NCI-H345 treated with DMSO at 0.1 percent for 48 hours (cell line): ENCODE measurements around the gene TTC8.
A peak's percentile ranks its signal among the peaks of the same experiment; 100 is the strongest.
"Not testable (repeated sequence)": the region's sequence is repeated elsewhere in the genome, so short reads cannot be mapped to it uniquely, and the experiment has no call there.

Source experiments
- DNase-seq: peaks from one replicate; lab custom pipeline; 2025; ENCODE audit not compliant: unreplicated experiment; lab: John Stamatoyannopoulos, UW

Gene TTC8

GRCh38 chr14:88824314-88825077, at the start of gene TTC8:
TTC8 (plus strand) TSS chr14:88824651; CDS start chr14:88824708, 57 bp downstream.
- DNase-seq = peak; percentile 97

- no peak for DNase-seq
Measured at GRCh38 chr14:88775532-88775931, 48.9 kb upstream of the TTC8 start.

- DNase-seq = no peak
Measured at GRCh38 chr14:88785911-88786310, 38.5 kb upstream of the TTC8 start.

GRCh38 chr14:88786715-88787114, 37.7 kb upstream of the TTC8 start:
- DNase-seq = no peak

GRCh38 chr14:88789573-88789972, 34.9 kb upstream of the TTC8 start:
- DNase-seq = not testable (repeated sequence)

GRCh38 chr14:88790501-88791251, 33.8 kb upstream of the TTC8 start:
- DNase-seq = no peak

GRCh38 chr14:88791252-88791621, 33.2 kb upstream of the TTC8 start:
- DNase-seq = no peak

- DNase-seq = peak; percentile 73
Measured at GRCh38 chr14:88791629-88792472, 32.6 kb upstream of the TTC8 start.

- peak; percentile 37 for DNase-seq
Measured at GRCh38 chr14:88792473-88793258, 31.8 kb upstream of the TTC8 start, which contains the start of gene EML5. EML5 (minus strand) TSS chr14:88792953; CDS start chr14:88792503, 450 bp downstream.

- no peak for DNase-seq
Measured at GRCh38 chr14:88793259-88793625, 31.2 kb upstream of the TTC8 start.

- DNase-seq = peak; percentile 9
Measured at GRCh38 chr14:88798156-88798555, 26.3 kb upstream of the TTC8 start.

- DNase-seq = no peak
Measured at GRCh38 chr14:88799522-88799921, 24.9 kb upstream of the TTC8 start.

GRCh38 chr14:88802596-88802995, 21.9 kb upstream of the TTC8 start:
- DNase-seq = no peak

- no peak for DNase-seq
Measured at GRCh38 chr14:88804035-88804434, 20.4 kb upstream of the TTC8 start.

GRCh38 chr14:88804477-88804876, 20.0 kb upstream of the TTC8 start:
- no peak for DNase-seq

- DNase-seq = no peak
Measured at GRCh38 chr14:88808359-88808758, 16.1 kb upstream of the TTC8 start.

GRCh38 chr14:88815980-88816379, 8.5 kb upstream of the TTC8 start:
- DNase-seq = no peak

GRCh38 chr14:88818018-88818417, 6.4 kb upstream of the TTC8 start:
- no peak for DNase-seq

GRCh38 chr14:88819674-88820073, 4.8 kb upstream of the TTC8 start:
- not testable (repeated sequence) for DNase-seq

- DNase-seq = no peak
Measured at GRCh38 chr14:88821378-88821777, 3.1 kb upstream of the TTC8 start.

GRCh38 chr14:88821888-88822287, 2.6 kb upstream of the TTC8 start:
- DNase-seq = no peak
